AML-193 (cell line): ENCODE measurements around the gene USP6NL.

Experiments
- DNase-seq, 2 experiments: peaks; one replicate each; lab custom pipeline; 2025; lab: John Stamatoyannopoulos, UW

USP6NL gene

DNA sequence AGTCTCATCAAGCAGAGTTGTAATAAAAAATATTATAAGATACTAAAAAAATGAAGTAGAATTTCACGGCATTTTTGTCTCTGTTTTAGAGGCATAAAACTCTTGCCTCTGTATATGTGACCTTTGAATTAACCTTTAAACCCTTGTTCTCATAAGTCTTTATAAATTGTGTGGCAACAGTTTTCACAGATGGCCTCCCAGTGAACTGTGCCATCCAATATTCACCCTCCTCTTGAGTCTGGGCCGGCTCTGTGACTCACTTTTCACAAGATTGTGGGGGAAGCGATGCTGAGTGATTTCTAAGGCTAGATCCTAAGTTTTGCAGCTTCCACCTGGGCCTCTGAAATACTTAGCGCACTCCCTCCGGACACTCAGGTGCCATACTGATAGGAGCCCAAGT is 4.6 kb upstream of the USP6NL start:
- DNase-seq: no peak

DNA sequence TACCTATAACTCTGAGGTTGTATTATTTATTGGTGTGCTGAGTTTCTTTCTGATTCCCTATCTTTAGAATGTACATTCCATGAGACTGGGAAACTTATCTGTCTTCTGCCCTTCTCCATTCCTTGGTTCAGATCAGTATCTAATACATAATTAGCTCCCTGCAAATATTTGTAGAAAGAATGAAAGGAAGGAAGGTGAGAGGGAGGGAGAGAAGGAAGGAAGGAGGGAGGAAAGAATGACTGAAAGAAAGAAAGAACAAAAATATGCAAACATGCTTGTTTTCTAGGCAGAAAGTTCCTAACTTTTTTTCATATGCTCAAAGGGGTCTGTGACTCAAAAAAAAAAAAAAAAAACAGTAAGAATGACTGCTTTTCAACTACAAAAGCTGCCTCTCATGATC is 3.9 kb upstream of the USP6NL start:
- no peak for DNase-seq

GRCh38 chr10:11612021-11613001 is 861 bp upstream of the USP6NL start:
- DNase-seq: peak; percentile 38 to 53

DNA sequence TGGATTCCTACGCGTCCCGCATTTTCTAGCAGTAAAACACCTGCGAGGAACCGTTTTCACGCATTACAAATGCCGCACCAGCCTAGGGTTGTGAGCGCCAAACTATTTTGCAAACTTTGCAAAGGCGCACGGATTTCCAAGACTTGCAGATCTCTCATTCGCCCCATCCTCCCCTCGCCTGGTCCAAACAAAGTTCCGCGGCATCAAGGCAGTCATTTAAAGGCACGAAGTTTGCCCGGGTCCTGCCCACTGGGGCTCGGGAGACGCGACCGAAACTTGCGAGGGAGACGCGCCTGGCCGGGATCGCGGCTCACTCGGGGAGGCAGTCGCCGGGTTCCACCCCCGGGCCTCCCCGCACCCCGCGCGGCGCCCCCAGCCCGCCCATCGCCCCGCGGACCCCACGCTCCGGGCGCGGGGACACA is 613 bp downstream of the USP6NL start:
- DNase-seq: no peak

DNA sequence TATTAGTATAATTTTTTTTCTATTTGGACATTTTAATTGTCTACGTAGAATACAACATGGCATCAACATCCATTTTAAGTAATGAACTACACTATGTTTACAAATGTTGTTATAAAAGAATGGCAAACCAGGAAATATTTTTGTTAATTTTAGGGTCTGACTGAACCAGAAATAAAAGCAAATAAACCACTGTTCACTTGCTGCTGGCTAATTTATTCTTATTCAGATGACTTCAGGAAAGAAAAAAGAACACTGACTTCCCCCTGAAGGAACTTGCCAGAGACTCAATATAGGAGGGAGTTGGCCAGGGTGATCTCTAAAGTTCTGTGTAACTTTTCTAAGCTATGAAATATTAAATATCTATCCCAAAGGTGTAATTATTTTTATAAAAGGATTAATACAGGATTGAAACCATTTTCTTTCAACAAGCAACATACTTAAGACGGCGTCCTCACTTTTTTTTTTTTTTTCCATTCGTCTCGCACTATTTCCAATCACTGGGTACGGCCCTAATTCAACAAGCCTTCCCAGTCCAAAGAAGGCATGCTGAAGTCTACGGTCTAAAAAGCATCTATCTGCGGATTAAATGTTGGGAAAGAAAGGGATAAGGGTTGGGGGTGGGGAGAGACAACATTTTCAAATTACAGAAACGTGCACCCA is 1.2 kb downstream of the USP6NL start:
- DNase-seq: peak; percentile 13 to 24

- DNase-seq: no peak
Observed at GRCh38 chr10:11609492-11610093, 1.9 kb downstream of the USP6NL start.

- no peak for DNase-seq
Observed at GRCh38 chr10:11609052-11609451, 2.4 kb downstream of the USP6NL start.

- DNase-seq: peak in 1 of 2 experiments; percentile 11
Observed at GRCh38 chr10:11608159-11609013, 3.1 kb downstream of the USP6NL start.

GRCh38 chr10:11605807-11606408 is 5.5 kb downstream of the USP6NL start:
- DNase-seq: no peak

DNA sequence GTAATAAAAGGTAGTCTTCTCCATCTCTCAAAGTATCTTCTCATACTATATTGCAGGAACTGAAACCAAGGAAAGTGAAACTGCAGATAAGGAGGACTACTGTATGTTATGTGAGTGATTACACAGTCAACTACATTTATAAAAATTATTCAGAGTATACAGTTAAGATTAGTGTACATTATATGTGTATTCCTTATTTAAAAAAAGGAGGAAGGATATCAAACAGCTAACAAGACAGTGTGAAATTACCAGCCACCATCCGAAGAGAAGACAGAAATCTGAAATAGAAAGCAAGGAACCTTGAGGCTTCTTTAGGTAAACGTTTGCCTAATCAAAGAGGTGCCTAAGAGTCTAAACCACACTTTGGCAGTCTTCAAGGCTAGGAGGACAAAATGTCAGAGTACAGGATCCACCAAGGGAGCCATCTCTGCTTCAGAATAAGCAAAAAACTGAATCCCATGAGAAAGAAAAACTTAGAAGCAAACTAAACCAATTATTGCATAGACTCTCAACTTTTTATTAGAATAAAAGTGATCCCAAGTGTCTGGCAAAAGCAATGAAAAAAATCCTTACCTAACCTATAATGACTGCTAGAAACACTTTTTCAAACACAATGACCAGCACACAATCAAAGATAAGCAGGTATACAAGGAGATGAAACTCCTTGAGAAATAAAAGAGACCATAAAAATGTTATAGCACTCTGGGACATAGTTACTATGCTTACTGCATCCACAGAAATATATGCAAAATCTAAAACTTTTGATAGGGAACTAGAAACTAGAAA is 6.4 kb downstream of the USP6NL start:
- DNase-seq: peak in 1 of 2 experiments; percentile 33

DNA sequence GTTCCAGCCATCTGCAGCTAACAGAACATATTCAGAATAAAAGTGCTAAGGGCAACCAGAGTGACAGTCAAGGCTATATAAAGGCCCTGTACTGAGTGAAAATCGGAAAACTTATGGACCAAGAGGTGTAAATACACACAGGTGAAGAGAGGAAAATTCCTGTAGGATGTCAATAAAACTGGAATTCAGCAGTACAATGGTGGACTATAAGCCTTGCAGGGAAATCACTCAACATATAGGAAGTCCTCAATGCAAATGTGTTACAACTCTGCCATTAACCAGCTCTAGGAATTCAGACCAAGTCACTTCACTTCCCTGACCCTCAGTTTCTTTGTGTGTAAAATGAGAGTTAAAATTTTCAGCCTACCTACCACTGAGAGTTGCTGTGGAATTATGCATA is 7.7 kb downstream of the USP6NL start:
- no peak for DNase-seq

- DNase-seq: no peak
Observed at GRCh38 chr10:11602919-11603523, 8.4 kb downstream of the USP6NL start.

- no peak for DNase-seq
Observed at GRCh38 chr10:11602358-11602757, 9.1 kb downstream of the USP6NL start.

DNA sequence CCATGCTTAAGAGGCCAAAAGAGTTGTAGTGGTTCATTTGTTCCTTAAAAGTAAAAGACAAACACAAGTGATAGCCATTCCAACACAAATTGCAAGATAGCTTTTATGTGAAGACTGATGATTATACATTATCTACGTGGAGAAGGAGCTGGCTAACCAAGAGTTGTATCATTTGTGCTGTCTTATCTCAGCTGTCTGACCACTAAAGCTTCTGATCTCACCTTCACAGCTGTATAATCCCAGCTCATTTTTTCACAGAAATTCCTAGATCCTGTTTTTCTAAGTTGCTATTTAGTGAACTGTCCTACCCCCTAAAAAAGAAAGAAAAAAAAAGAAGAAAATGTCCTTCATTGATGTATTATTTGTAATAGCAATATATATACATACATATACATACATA is 9.8 kb downstream of the USP6NL start:
- no peak for DNase-seq

- no peak for DNase-seq
Observed at GRCh38 chr10:11600280-11600679, 11.2 kb downstream of the USP6NL start.

GRCh38 chr10:11598712-11599397 is 12.6 kb downstream of the USP6NL start:
- peak in 1 of 2 experiments; percentile 10 for DNase-seq

DNA sequence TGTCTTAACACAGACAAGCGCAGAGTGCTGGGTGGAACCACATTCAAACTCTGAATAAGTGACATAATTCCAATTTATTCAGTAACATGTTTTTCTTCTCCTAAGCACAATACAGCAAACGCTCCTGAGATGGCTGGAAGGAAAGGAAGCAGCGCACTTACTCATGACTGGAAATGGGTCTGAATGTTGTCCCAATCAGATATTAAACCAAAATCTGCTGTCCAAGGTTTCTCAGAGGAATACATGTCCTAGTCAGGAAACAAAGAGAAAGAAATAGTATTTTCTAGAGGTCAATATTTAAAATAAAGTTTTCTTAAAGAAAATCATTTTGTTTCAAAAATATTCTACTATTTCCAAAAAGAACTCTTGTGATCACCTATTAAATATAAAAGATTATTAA is 14.0 kb downstream of the USP6NL start:
- DNase-seq: no peak

DNA sequence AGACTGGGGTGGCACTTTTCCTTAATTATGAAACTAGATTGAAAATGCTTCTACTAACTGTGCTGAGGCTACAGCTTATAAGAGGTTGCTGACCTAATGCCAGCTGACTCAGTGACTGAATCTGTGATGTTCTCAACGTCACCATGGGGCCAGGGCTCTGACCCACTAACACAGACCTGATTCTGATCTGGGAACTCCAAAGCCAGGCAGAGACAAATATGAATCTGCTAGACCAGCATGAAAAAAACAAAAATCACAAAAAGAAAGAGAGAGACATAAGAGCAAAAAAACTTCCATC is 16.1 kb downstream of the USP6NL start:
- no peak for DNase-seq

DNA sequence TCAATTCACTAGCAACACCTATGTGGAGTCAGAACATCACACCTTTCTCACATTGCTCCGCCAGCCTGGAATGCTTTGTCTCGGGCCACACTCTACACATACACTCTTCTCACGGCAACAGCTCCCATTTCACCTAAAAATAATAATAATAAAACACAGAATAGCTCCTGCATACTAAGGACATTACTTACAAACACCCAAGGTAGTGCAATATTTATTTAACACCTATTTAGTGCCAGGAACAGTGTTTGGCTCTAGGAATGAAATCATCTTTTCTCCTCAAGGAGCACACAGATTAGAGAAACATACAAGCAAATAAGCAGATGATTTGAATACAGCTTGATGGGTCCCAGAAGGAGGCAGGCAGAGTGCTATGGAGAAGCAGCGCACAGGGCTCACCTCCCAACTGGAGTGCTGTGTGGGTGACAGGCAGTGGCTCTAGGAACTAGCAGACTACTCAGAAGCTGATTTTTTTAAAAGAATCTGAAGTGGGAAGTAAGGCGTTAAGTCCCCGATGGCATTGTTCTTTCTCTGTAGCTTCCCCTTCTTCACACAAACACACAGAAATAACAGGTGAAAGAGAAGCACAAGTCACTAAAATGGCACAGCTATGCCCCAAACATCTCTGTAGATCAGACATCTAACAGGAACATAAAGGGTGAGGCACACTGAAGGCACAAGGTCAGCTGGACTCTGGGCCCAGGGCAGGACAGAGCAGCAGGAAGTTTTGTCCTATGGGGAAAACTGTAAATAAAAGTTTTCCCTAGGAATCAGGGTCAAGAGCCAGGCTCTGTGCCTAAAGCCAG is 16.7 kb downstream of the USP6NL start:
- DNase-seq: peak; percentile 41 to 42
